ENCODE measurements around the gene RCOR1. TPM values are rescaled to one million over a fixed set of nuclear protein-coding genes. Genes with fewer than 3 reads are reported as not detected.

Gene RCOR1
- total and polyA plus RNA-seq, 2 of the 4 experiments (the other 2 are of a cell fraction), result 9.0 to 11.2 TPM

DNA sequence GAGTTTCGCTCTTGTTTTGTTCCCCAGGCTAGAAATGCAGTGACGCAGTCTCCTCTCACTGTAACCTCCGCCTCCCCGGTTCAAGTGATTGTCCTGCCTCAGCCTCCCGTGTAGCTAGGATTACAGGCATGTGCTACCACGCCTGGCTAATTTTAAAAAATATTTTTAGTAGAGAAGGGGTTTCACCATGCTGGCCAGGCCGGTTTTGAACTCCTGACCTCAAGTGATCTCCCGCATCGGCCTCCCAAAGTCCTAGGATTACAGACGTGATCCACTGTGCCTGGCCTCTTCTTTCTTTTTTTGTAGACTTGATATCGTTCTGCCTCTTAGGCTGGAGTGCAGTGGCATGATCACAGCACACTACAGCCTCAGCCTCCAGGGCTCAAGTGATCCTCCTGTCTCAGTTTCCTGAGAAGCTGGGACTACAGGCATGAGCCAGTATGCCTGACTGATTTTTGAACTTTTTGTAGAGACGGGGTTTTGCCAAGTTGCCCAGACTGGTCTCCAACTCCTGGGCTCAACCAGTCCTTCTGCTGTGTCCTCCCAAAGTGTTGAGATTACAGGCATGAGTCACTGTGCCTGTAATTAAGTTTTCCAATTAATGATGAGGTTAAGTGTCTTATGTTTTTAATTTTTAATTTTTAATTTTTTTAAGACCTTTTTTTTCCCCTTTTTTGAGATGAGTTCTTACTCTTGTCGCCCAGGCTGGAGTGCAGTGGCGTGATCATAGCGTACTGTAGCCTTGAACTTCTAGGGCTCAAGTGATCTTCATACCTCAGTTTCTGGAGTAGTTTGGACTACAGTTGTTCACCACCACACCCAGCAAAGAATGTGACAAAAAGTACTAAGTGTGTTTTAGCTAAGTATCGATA lies 10.2 kb downstream of the RCOR1 start (continued):
- TF ChIP-seq RFX5 (IDR thresholded peaks at IDR 0.05; ENCODE audit: low read depth, low read length), result no peak

DNA sequence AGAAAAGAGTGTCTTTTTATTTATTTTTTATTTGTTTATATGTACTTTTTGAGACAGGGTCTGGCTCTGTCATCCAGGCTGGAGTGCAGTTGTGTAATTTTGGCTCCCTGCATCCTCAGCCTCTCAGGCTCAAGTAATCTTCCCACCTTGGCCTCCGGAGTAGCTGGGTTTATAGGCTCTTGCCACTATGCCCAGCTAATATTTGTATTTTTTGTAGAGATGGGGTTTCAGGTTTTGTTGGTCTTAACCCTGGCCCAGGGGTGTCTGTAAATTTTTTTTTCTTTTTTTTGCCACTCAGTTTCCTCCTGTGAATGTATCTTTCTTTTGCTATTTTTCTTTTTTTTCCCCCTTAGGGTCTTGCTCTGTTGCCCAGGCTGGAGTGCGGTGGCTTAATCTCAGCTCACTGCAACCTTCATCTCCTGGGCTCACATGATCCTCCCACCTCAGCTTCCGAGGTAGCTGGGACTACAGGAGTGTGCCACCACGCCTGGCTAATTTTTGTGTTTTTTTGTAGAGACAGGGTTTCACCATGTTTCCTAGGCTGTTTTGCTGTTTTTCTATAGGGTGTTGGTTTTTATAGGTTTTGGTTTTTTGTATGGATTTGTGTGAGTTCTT lies 11.0 kb downstream of the RCOR1 start:
- POLR2A ChIA-PET (ENCODE audit: unreplicated experiment), result no interaction called here
- Histone ChIP-seq H2AK5ac (ENCODE audit: low read depth, low read length) (no peak overlapping the region), H2AFZ (replicated peaks; ENCODE audit: low read length, poor library complexity) (no peak overlapping the region), H2BK120ac (ENCODE audit: low read depth, low read length) (no peak overlapping the region), H3K4me2 (ENCODE audit: low read depth, low read length) (no peak overlapping the region), H3K4me1 (ENCODE audit: control insufficient read depth, insufficient read depth, low read length) (peaks cover 8% of the 10 kb centered on the region), H3K4ac (ENCODE audit: low read depth, low read length) (no peak overlapping the region), H3K56ac (ENCODE audit: extremely low read depth, insufficient read depth, low read length) (no peak overlapping the region), H2BK15ac (ENCODE audit: low read depth, low read length) (no peak overlapping the region), H3K79me1 (ENCODE audit: low read depth in 1 of 2, low read length in 2 of 2) (peaks cover 30 to 76% of the 10 kb centered on the region in 2 experiments), H3K14ac (replicated peaks; ENCODE audit: low read depth, low read length) (no peak overlapping the region), H3K9ac (ENCODE audit: low read depth, low read length) (no peak overlapping the region), H3K23ac (ENCODE audit: low read depth, low read length) (no peak overlapping the region), H3K9me3 (ENCODE audit: control insufficient read depth, insufficient read depth, low read length) (no peaks in the 10 kb centered on the region), H3K36me3 (ENCODE audit: control insufficient read depth, insufficient read depth, low read length) (peaks cover 5% of the 10 kb centered on the region; the same call in 1 of the 2 replicates), H3K27ac (ENCODE audit: insufficient read depth, low read length) (no peak overlapping the region), H3K9me1 (ENCODE audit: insufficient read depth, low read length) (peaks cover 10% of the 10 kb centered on the region), H2AK9ac (replicated peaks; ENCODE audit: low read depth, low read length, poor library complexity) (no peak overlapping the region), H2BK20ac (ENCODE audit: low read depth, low read length) (no peak overlapping the region), H4K8ac (ENCODE audit: low read depth in 2 of 2, low read length in 2 of 2) (no peak overlapping the region), H4K20me1 (ENCODE audit: insufficient read depth, low read length) (peaks cover 71% of the 10 kb centered on the region), H3K27me3 (ENCODE audit: control insufficient read depth, insufficient read depth, low read length) (no peaks in the 10 kb centered on the region), H3K4me3 (ENCODE audit: insufficient read depth, low read depth, low read length) (no peak overlapping the region), H2BK5ac (ENCODE audit: low read depth, low read length, poor library complexity, severe bottlenecking) (no peak overlapping the region), H3K18ac (ENCODE audit: low read depth, low read length) (no peak overlapping the region), H4K91ac (ENCODE audit: insufficient read depth, low read depth, low read length) (no peak overlapping the region), H4K5ac (ENCODE audit: low read depth, low read length) (no peak overlapping the region)
- intact Hi-C loops (cut with micrococcal nuclease) (no loop called here), in situ Hi-C loops (cut with MboI; ENCODE audit: low sequenced_read_pairs) (no loop called here), dilution Hi-C loops (cut with HindIII; ENCODE audit: low sequenced_read_pairs, unreplicated experiment) (no loop called here)
- no TSS peak for BruUV-seq (replicated peaks)
- ATAC-seq (ENCODE audit: low read depth) (no peak), DNase-seq (no peak)
- CTCF ChIA-PET, result interaction anchor here (1.9 kb wide), 1 partner anchor 9 kb away, joined by 7 read pairs; no protein-coding TSS in a partner anchor
- TF ChIP-seq RAD21 (IDR thresholded peaks at IDR 0.05; ENCODE audit: low read length), result no peak
- TF ChIP-seq MXI1 (IDR thresholded peaks at IDR 0.05; ENCODE audit: borderline replicate concordance, low read depth, low read length), result no peak
- no peak for TF ChIP-seq FOS (IDR thresholded peaks at IDR 0.05; ENCODE audit: low read depth, low read length)
- TF ChIP-seq SMC3 (IDR thresholded peaks at IDR 0.05; ENCODE audit: low read depth, low read length), result no peak
- no peak for TF ChIP-seq MAFK (IDR thresholded peaks at IDR 0.05; ENCODE audit: low read depth, low read length)
- TF ChIP-seq, protein P1, sequence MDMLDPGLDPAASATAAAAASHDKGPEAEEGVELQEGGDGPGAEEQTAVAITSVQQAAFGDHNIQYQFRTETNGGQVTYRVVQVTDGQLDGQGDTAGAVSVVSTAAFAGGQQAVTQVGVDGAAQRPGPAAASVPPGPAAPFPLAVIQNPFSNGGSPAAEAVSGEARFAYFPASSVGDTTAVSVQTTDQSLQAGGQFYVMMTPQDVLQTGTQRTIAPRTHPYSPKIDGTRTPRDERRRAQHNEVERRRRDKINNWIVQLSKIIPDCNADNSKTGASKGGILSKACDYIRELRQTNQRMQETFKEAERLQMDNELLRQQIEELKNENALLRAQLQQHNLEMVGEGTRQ (IDR thresholded peaks at IDR 0.05; ENCODE audit: low read depth, low read length), result no peak
- TF ChIP-seq CHD1 (IDR thresholded peaks at IDR 0.05; ENCODE audit: low read depth, low read length), result no peak
- no peak for TF ChIP-seq BHLHE40 (IDR thresholded peaks at IDR 0.05; ENCODE audit: low read depth, low read length)
- TF ChIP-seq, protein P2, sequence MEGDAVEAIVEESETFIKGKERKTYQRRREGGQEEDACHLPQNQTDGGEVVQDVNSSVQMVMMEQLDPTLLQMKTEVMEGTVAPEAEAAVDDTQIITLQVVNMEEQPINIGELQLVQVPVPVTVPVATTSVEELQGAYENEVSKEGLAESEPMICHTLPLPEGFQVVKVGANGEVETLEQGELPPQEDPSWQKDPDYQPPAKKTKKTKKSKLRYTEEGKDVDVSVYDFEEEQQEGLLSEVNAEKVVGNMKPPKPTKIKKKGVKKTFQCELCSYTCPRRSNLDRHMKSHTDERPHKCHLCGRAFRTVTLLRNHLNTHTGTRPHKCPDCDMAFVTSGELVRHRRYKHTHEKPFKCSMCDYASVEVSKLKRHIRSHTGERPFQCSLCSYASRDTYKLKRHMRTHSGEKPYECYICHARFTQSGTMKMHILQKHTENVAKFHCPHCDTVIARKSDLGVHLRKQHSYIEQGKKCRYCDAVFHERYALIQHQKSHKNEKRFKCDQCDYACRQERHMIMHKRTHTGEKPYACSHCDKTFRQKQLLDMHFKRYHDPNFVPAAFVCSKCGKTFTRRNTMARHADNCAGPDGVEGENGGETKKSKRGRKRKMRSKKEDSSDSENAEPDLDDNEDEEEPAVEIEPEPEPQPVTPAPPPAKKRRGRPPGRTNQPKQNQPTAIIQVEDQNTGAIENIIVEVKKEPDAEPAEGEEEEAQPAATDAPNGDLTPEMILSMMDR (conservative IDR thresholded peaks at IDR 0.05; ENCODE audit: low read depth, low read length), result no peak
- no peak for TF ChIP-seq MAZ (IDR thresholded peaks at IDR 0.05; ENCODE audit: borderline replicate concordance, low read depth, low read length)
- WGBS, 2 experiments (ENCODE audit: extremely low coverage in 2 of 2, insufficient read length in 1 of 2), result 100% methylated on average over 1 of the region's 4 CpGs; no CpG with 5 or more reads in 1 of the 2 experiments
